DOHH2 (cell line): ENCODE results near the gene HSPA4.

ENCODE experiments used
- H3F3A ChIP-seq: fragments of 200-600 bp; sonication (generic), shearing (Covaris generic); 2 replicates; pipeline ENCODE4 v1.6.0; 2016; ENCODE audit warnings: antibody characterized with exemption, mild to moderate bottlenecking; ENCODE audit not compliant: control insufficient read depth, insufficient read depth
- H3K27ac ChIP-seq: fragments of 200-600 bp; sonication (generic); 2 replicates; pipeline ENCODE4 v1.5.1; 2014; ENCODE audit warnings: low read depth, mild to moderate bottlenecking, low read length, moderate library complexity
- H3K27me3 ChIP-seq: fragments of 200-600 bp; sonication (generic); 2 replicates; pipeline ENCODE4 v1.6.1; 2014; ENCODE audit warnings: mild to moderate bottlenecking, low read length, mixed read lengths; ENCODE audit not compliant: control insufficient read depth
- H3K36me3 ChIP-seq: fragments of 200-600 bp; sonication (generic); 2 replicates; pipeline ENCODE4 v1.6.1; 2014; ENCODE audit warnings: mild to moderate bottlenecking, low read length, moderate library complexity, mixed read lengths; ENCODE audit not compliant: control insufficient read depth
- H3K4me1 ChIP-seq: fragments of 200-600 bp; sonication (generic); 2 replicates; pipeline ENCODE4 v1.6.1; 2014; ENCODE audit warnings: mild to moderate bottlenecking, low read length, mixed read lengths; ENCODE audit not compliant: control insufficient read depth
- H3K4me2 ChIP-seq: fragments of 200-600 bp; sonication (generic); 2 replicates; pipeline ENCODE4 v1.6.0; 2014; ENCODE audit warnings: mild to moderate bottlenecking, low read length, moderate library complexity
- H3K4me3 ChIP-seq: fragments of 200-600 bp; sonication (generic); 2 replicates; pipeline ENCODE4 v1.5.1; 2014; ENCODE audit warnings: mild to moderate bottlenecking, low read length, mixed read lengths
- H3K79me2 ChIP-seq: fragments of 200-600 bp; sonication (generic); 2 replicates; pipeline ENCODE4 v1.6.1; 2014; ENCODE audit warnings: mild to moderate bottlenecking, low read length, mixed read lengths; ENCODE audit not compliant: control insufficient read depth
- H3K9me2 ChIP-seq: fragments of 200-600 bp; sonication (generic); replicated peaks from 2 replicates; pipeline ENCODE4 v1.6.1; 2014; ENCODE audit warnings: mild to moderate bottlenecking, low read length, mixed read lengths; ENCODE audit not compliant: control insufficient read depth
- H3K9me3 ChIP-seq: fragments of 200-600 bp; sonication (generic); 2 replicates; pipeline ENCODE4 v1.6.1; 2014; ENCODE audit warnings: antibody characterized with exemption, low read length, mixed read lengths; ENCODE audit not compliant: control insufficient read depth, insufficient read depth
- H4K20me1 ChIP-seq: fragments of 200-600 bp; sonication (generic); 2 replicates; pipeline ENCODE4 v1.6.0; 2014; ENCODE audit warnings: low read depth, mild to moderate bottlenecking, antibody characterized with exemption, low read length, moderate library complexity; ENCODE audit not compliant: control insufficient read depth, insufficient read depth
- EZH2phosphoT487 ChIP-seq: fragments of 200-600 bp; sonication (generic); IDR thresholded peaks from 2 replicates; pipeline ENCODE4 v1.6.1; 2017; ENCODE audit warnings: borderline replicate concordance, mild to moderate bottlenecking, antibody characterized with exemption, low read length, moderate library complexity, mixed read lengths
- TF ChIP-seq, protein P1 (sequence below): fragments of 200-600 bp; sonication (generic); IDR thresholded peaks from one replicate; pipeline ENCODE4 v1.5.1; 2014; ENCODE audit warnings: antibody characterized with exemption, mild to moderate bottlenecking, low read depth, low read length; ENCODE audit not compliant: poor library complexity, severe bottlenecking

Gene HSPA4

DNA sequence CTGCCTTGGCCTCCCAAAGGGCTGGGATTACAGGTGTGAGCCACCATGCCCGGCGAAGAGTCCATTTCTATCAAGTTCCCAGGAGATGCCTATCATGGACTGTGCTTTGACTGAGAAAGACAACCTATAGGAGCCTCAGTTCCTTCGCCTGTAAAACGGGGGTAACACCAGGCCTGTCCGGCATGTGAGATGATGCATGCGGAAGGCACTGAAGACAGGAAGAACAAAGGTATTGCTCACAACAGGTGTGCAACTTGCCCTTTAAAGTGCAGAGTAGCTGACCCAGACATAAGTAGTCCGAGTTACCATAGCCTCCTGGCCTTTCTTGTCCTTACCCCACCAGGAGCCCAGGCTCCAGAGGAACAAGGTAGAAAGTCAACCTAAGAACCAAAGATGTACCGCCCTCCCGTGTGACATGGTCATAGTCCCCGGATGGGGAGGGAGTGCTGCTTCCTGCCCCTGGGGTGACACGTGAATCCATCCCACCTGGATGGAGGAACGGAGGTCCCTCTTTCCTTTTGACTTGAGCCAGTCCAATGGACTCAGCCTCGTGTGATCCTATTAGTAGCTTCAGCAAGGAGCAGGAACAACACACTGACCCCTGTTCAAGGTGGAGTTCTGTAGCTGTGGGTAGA is 60.3 kb downstream of the HSPA4 start:
- H3K9me2 ChIP-seq = no peaks in the 10 kb centered on the region
- no peak overlapping the region for H3K27ac ChIP-seq
- H3F3A ChIP-seq = peaks cover 19% of the 10 kb centered on the region
- TF ChIP-seq, protein P1, sequence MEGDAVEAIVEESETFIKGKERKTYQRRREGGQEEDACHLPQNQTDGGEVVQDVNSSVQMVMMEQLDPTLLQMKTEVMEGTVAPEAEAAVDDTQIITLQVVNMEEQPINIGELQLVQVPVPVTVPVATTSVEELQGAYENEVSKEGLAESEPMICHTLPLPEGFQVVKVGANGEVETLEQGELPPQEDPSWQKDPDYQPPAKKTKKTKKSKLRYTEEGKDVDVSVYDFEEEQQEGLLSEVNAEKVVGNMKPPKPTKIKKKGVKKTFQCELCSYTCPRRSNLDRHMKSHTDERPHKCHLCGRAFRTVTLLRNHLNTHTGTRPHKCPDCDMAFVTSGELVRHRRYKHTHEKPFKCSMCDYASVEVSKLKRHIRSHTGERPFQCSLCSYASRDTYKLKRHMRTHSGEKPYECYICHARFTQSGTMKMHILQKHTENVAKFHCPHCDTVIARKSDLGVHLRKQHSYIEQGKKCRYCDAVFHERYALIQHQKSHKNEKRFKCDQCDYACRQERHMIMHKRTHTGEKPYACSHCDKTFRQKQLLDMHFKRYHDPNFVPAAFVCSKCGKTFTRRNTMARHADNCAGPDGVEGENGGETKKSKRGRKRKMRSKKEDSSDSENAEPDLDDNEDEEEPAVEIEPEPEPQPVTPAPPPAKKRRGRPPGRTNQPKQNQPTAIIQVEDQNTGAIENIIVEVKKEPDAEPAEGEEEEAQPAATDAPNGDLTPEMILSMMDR = no peak
- no peak for TF ChIP-seq EZH2phosphoT487
- no peaks in the 10 kb centered on the region; the same call in 1 of the 2 replicates for H3K36me3 ChIP-seq
- no peak overlapping the region for H3K4me3 ChIP-seq
- H3K4me1 ChIP-seq = peaks cover 31% of the 10 kb centered on the region
- no peaks in the 10 kb centered on the region for H4K20me1 ChIP-seq
- H3K79me2 ChIP-seq = no peaks in the 10 kb centered on the region
- H3K9me3 ChIP-seq = no peaks in the 10 kb centered on the region
- no peaks in the 10 kb centered on the region for H3K27me3 ChIP-seq
- H3K4me2 ChIP-seq = no peak overlapping the region

DNA sequence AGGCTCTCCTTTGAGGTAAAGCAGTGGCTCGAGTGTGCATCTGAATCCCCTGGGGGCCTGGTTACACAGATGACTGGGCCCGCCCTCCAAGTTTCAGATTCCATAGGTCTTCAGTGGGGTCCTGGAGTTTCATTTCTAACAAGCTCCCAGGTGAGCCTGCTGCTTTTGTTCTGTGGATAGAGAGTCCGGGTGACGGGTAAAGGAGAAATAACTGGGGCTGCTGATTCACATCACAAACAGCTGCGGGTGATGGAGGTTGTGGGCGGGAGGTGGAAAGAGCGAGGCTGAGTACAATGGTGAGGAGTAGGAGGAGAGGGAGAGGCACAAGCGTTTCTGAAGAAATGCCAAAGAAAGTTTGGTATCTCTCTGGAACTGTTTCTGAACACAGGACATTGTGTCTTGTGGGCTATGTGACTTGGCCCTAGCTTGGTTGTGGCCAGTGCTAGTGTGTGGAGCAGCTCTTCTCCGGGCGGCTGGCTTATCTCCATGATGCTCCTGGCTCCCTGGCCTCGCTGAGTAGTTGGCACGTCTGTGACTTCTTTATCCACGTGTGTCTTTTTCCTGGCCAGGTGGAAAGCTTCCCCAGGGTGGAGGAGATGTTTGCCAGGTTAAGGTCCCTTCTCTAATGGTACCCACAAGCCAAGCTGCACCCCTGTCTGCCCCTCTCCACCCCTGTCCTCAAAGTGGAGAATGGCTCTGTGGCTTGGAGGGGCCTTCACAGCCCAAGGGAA is 61.7 kb downstream of the HSPA4 start:
- Histone ChIP-seq H3K4me3 (no peak overlapping the region), H4K20me1 (no peaks in the 10 kb centered on the region), H3F3A (peaks cover 9% of the 10 kb centered on the region; the same call in 1 of the 2 replicates), H3K9me3 (no peaks in the 10 kb centered on the region), H3K4me1 (peaks cover 17% of the 10 kb centered on the region), H3K36me3 (no peaks in the 10 kb centered on the region), H3K27ac (no peak overlapping the region), H3K9me2 (no peaks in the 10 kb centered on the region), H3K79me2 (no peaks in the 10 kb centered on the region), H3K4me2 (no peak overlapping the region), H3K27me3 (no peaks in the 10 kb centered on the region)
- TF ChIP-seq, protein P1 = no peak
- TF ChIP-seq EZH2phosphoT487 = no peak

DNA sequence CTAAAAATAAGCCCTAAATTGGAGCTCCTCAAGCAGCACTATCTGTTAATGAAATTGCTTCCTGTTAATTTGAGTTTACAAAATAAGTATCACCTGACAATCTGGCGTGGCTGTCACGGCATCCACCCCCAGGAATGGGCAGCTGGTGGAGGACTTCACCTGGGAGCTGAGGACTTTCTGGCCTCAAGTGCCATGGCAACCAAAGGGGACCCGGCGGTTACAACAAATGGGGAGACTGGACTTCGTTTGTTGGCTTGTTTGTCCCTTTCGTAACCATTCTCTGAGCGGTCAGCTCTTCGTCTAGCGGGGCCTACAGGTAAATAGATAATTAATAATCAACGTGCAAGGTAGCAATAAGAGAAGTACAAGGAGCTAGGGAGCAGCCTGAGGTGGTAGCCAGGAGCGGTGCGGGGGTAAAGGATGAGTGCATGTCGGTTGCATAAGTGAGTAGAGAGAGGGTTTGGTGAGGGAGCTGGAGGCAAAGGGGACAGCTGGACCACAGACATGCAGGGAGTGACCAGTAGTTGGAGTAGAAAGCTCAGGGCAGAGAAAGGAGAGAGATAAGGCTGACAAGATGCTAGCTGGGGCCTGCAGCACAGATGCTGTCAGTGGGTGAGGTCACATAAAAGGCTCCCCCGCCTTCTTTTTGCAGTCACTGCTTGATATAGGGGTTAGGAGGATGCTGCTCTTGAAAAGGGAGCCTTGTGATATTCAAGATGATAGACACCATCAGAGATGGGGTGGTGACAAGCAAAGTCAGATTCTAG is 62.5 kb downstream of the HSPA4 start:
- no peak for TF ChIP-seq EZH2phosphoT487
- TF ChIP-seq, protein P1 = no peak
- no peaks in the 10 kb centered on the region for H3K79me2 ChIP-seq
- H3K4me1 ChIP-seq = peaks cover 17% of the 10 kb centered on the region
- H3K27me3 ChIP-seq = no peaks in the 10 kb centered on the region
- H3K9me2 ChIP-seq = no peaks in the 10 kb centered on the region
- H3K36me3 ChIP-seq = no peaks in the 10 kb centered on the region
- H4K20me1 ChIP-seq = no peaks in the 10 kb centered on the region
- H3K27ac ChIP-seq = no peak overlapping the region
- no peak overlapping the region for H3K4me2 ChIP-seq
- H3K9me3 ChIP-seq = no peaks in the 10 kb centered on the region
- H3K4me3 ChIP-seq = no peak overlapping the region
- H3F3A ChIP-seq = peaks cover 9% of the 10 kb centered on the region; the same call in 1 of the 2 replicates
